ENCODE data around the gene FBXO40. TPM values are rescaled to one million over a fixed set of nuclear protein-coding genes. Genes with fewer than 3 reads are reported as not detected.

Gene FBXO40
- total RNA-seq, 2 experiments from 2014 or later: not detected

- POLR2A ChIA-PET: interaction anchor here (0.5 to 1.6 kb wide), 5 partner anchors 20 to 1134 kb away, joined by 3 to 6 read pairs (median 3); partner anchors contain the start of genes FAM162A, GOLGB1 and HSPBAP1
- H3K27me3 Mint-ChIP-seq: no peaks in the 10 kb centered on the region
- intact Hi-C loops (cut with DNase I, micrococcal nuclease): loop anchor here in 1 of 2 experiments (10.0 kb wide), 2 partner anchors 725 to 1975 kb away; partner anchors contain the start of genes FAM162A and MIX23
- peak overlapping the region; percentile 96 for H3K27ac Mint-ChIP-seq
- peak overlapping the region; percentile 94 for H3K4me3 Mint-ChIP-seq
- Histone ChIP-seq H3K4me3 (ENCODE audit: low read length) (peak overlapping the region; percentile 61), H3K4me1 (ENCODE audit: insufficient read depth, low read length) (peaks cover 53% of the 10 kb centered on the region), H3K27me3 (ENCODE audit: control insufficient read depth in 1 of 2, insufficient read depth in 2 of 2, low read length in 2 of 2) (no peaks in the 10 kb centered on the region), H3K36me3 (ENCODE audit: insufficient read depth, low read length) (peaks cover 58% of the 10 kb centered on the region), H3K27ac (ENCODE audit: low read depth in 1 of 2, low read length in 2 of 2) (peak overlapping the region; percentile 83 to 97), H3K9me3 (ENCODE audit: control insufficient read depth in 1 of 2, insufficient read depth in 1 of 2, low read length in 2 of 2) (no peaks in the 10 kb centered on the region)
- DNase-seq (peak in 1 of 14 experiments; percentile 12), ATAC-seq (ENCODE audit: poor library complexity) (no peak)
- CTCF ChIA-PET: no interaction called here
- peaks cover 82% of the 10 kb centered on the region for H3K36me3 Mint-ChIP-seq (ENCODE audit: low read depth)
- H3K4me1 Mint-ChIP-seq (ENCODE audit: low read depth): peaks cover 61% of the 10 kb centered on the region
- no peaks in the 10 kb centered on the region for H3K9me3 Mint-ChIP-seq
- no peak for TF ChIP-seq CTCF (IDR thresholded peaks at IDR 0.05)
Measured at GRCh38 chr3:121659586-121659985, 66.4 kb downstream of the FBXO40 start.

DNA sequence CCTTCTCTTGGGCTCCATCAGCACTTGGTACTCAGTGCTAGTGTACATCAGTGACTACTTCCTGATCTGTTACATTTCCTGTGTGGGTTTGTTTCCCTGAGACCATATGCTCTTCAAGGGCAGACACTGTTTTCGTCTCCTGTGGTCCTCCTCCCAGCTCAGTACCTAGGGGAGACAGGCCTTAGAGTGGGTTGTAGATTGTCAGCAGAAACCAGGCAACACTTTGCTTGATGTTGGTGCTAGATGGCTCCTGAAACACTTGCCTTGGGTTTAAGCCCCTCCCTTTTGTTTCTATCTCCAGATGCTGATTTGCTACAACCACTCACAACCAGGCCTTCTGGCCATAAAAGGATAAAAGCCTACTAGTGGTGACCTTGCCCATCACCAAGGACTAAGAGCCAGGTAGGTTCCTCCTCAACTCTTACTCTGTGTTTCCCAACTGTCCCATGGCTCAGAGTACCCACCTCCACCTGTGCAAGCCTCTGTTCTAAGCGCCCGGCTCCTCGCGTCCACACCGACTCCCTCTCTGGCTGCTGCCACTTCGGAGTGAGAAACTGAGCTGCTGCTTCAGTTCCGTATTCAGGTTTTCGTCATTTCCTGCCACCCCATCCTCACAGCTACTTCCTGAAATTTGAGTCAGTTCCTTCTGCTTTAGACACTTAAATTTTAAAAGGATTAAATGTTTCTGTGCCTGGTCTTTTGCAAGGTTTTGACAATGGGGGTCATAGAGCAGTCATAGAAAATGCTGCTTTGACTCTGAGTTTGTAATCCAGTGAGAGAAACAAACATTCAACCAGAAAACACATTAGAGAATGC lies 67.4 kb downstream of the FBXO40 start, which contains the start of gene HCLS1:
Gene HCLS1 (minus strand): TSS at position 548 of the 816 bp plus-strand sequence. CDS start 2,556 bp downstream, outside the sequence.
- Histone ChIP-seq H3K9me3 (ENCODE audit: control insufficient read depth in 1 of 2, insufficient read depth in 1 of 2, low read length in 2 of 2) (no peaks in the 10 kb centered on the region), H3K4me3 (ENCODE audit: low read length) (peak within 1 kb of the TSS; percentile 61), H3K27ac (ENCODE audit: low read depth in 1 of 2, low read length in 2 of 2) (peak within 1 kb of the TSS; percentile 83 to 97), H3K4me1 (ENCODE audit: insufficient read depth, low read length) (peaks cover 48% of the 10 kb centered on the region), H3K36me3 (ENCODE audit: insufficient read depth, low read length) (peaks cover 62% of the 10 kb centered on the region), H3K27me3 (ENCODE audit: control insufficient read depth in 1 of 2, insufficient read depth in 2 of 2, low read length in 2 of 2) (no peaks in the 10 kb centered on the region)
- ChIA-PET CTCF (interaction anchor here (0.6 to 1.2 kb wide), 2 partner anchors 114 to 722 kb away, joined by 3 read pairs; partner anchors contain the start of genes MIX23 and POLQ), POLR2A (interaction anchor here (0.6 to 1.6 kb wide), 19 partner anchors 10 to 1541 kb away, joined by 3 to 10 read pairs (median 4); partner anchors contain the start of genes EAF2, FAM162A, GOLGB1 and HSPBAP1)
- no peaks in the 10 kb centered on the region for H3K9me3 Mint-ChIP-seq
- DNase-seq (peak; percentile 46 to 89 (median 62)), ATAC-seq (ENCODE audit: poor library complexity) (peak; percentile 83)
- H3K4me3 Mint-ChIP-seq: peak within 1 kb of the TSS; percentile 94
- H3K4me1 Mint-ChIP-seq (ENCODE audit: low read depth): peaks cover 55% of the 10 kb centered on the region
- H3K27me3 Mint-ChIP-seq: no peaks in the 10 kb centered on the region
- TF ChIP-seq CTCF (IDR thresholded peaks at IDR 0.05): no peak
- peak within 1 kb of the TSS; percentile 96 for H3K27ac Mint-ChIP-seq
- intact Hi-C loops (cut with DNase I, micrococcal nuclease): loop anchor here (1.0 to 10.0 kb wide), 7 partner anchors 89 to 1924 kb away; partner anchors contain the start of genes HACD2 (in 2 of the 2), POLQ (in 2 of the 2), EAF2 (in 1 of the 2) and GOLGB1 (in 1 of the 2)
- H3K36me3 Mint-ChIP-seq (ENCODE audit: low read depth): peaks cover 82% of the 10 kb centered on the region

DNA sequence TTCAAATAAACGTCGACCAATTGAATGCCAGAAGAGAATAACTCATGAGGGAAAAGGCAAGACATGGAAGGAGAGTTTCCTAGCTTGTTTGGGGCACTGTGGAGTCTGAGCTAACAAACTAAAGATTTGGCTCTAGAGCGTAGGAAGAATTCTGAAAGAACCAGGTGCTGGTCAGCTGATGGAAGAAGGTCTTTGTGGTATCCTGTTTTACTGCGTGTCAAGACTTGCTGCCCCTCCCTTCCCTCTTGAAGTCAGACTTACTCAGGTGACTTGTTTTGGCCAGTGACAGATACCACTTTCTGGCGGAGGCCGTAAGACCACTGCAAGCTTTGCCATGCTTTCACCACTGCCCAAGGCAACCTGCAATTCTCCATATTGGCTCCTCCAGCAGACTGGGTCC lies 68.2 kb downstream of the FBXO40 start:
- Histone ChIP-seq H3K4me3 (ENCODE audit: low read length) (no peak overlapping the region), H3K36me3 (ENCODE audit: insufficient read depth, low read length) (peaks cover 63% of the 10 kb centered on the region)
- H3K4me1 Mint-ChIP-seq (ENCODE audit: low read depth): peaks cover 50% of the 10 kb centered on the region

More for the DNA sequence above, 68.2 kb downstream of the FBXO40 start:
- H3K27me3 ChIP-seq (ENCODE audit: control insufficient read depth in 1 of 2, insufficient read depth in 2 of 2, low read length in 2 of 2): no peaks in the 10 kb centered on the region
- H3K4me1 ChIP-seq (ENCODE audit: insufficient read depth, low read length): peaks cover 48% of the 10 kb centered on the region
- H3K9me3 ChIP-seq (ENCODE audit: control insufficient read depth in 1 of 2, insufficient read depth in 1 of 2, low read length in 2 of 2): no peaks in the 10 kb centered on the region
- TF ChIP-seq CTCF (IDR thresholded peaks at IDR 0.05): no peak
- POLR2A ChIA-PET: interaction anchor here (0.6 to 1.6 kb wide), 18 partner anchors 11 to 1540 kb away, joined by 3 to 10 read pairs (median 4); partner anchors contain the start of genes EAF2, FAM162A, GOLGB1 and HSPBAP1
- H3K27ac ChIP-seq (ENCODE audit: low read depth in 1 of 2, low read length in 2 of 2): peak overlapping the region; percentile 83 to 97
- DNase-seq (peak in 1 of 14 experiments; percentile 11), ATAC-seq (ENCODE audit: poor library complexity) (no peak)
- intact Hi-C loops (cut with DNase I, micrococcal nuclease): loop anchor here (2.0 to 10.0 kb wide), 6 partner anchors 114 to 1923 kb away; partner anchors contain the start of genes HACD2 (in 2 of the 2), POLQ (in 2 of the 2), EAF2 (in 1 of the 2) and IQCB1 (in 1 of the 2)
- no peaks in the 10 kb centered on the region for H3K27me3 Mint-ChIP-seq
- peak overlapping the region; percentile 96 for H3K27ac Mint-ChIP-seq
- peak overlapping the region; percentile 94 for H3K4me3 Mint-ChIP-seq
- H3K9me3 Mint-ChIP-seq: no peaks in the 10 kb centered on the region
- H3K36me3 Mint-ChIP-seq (ENCODE audit: low read depth): peaks cover 84% of the 10 kb centered on the region
- CTCF ChIA-PET: interaction anchor here (0.6 to 1.2 kb wide), 2 partner anchors 115 to 721 kb away, joined by 3 read pairs; partner anchors contain the start of genes MIX23 and POLQ
